ENCODE data around the gene CFAP45.
A peak's percentile ranks its signal among the peaks of the same experiment; 100 is the strongest.

The CFAP45 gene

DNA sequence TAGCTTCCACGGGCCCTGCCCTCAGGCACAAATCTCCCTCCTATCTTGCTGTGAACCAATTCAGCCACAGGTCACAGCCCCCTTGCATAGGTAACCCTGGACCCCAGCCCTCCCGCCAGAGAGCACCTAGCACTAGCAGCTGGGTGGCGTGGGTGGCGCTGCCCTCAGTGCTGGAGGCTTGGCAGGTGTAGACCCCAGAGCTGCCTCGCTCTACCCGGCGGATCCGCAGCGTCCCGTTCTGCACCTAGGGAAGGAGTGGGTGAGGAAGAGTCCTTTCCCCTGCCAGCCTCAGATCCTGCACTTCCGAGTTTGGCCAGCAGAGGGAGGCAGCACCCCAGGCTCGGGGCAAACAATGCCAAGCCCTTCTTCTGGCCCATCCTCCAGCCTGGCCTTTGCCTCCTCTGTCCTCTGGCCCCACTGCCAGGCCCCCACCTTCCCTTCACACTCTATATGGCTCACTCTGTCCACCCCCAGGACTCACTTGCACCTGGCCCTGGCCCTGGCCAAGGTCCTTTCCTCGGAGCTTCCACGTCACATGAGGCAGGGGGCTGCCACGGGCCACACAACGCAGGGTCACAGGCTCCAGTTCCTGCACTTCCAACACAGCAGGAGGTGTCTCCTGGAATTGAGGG, 36.4 kb upstream of the CFAP45 start:
- H3K27ac ChIP-seq: peak overlapping the region; percentile 76
- H3K9me3 ChIP-seq: no peaks in the 10 kb centered on the region
- H3K36me3 ChIP-seq: peaks cover 19% of the 10 kb centered on the region
- no peaks in the 10 kb centered on the region for H4K20me1 ChIP-seq
- peaks cover 81% of the 10 kb centered on the region for H3K4me1 ChIP-seq
- H3K27me3 ChIP-seq: no peaks in the 10 kb centered on the region
- TF ChIP-seq Cebpa-rat (IDR thresholded peaks at IDR 0.05): no peak
- H3K4me2 ChIP-seq: peak overlapping the region; percentile 93
- peak overlapping the region; percentile 55; the same call in 1 of the 2 replicates for H3K9ac ChIP-seq
- peak overlapping the region; percentile 52; the same call in 1 of the 2 replicates for H3K4me3 ChIP-seq

DNA sequence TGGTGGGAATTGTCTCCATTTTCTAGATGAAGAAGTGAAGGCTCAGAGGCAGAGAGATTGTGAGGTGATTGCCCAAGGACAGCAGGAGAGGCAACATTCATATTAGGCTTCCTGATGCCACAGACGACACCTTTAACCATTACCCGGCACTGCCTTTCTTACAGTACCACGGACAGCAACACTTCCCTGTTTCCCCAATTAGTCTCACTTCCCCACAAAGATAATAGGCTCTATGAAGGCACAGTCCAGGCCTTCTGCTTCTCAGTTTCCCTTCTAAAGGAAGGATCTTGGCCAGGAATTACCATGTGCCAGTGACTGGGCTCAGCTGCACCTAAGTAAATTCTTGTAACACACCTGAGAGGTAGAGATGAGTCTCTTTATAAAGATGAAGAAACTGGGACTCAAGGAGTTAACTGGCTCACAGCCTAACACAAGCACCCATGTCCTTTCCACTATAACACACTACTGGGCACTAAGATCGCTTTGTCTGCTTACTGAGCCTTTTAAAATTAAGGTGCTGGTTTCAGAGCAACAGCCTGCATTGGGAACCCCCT, 35.8 kb upstream of the CFAP45 start:
- Histone ChIP-seq H3K4me3 (no peak overlapping the region), H3K9me3 (no peaks in the 10 kb centered on the region), H4K20me1 (no peaks in the 10 kb centered on the region), H3K36me3 (peaks cover 25% of the 10 kb centered on the region), H3K4me2 (peak overlapping the region; percentile 93; the same call in 1 of the 2 replicates), H3K9ac (no peak overlapping the region), H3K27ac (no peak overlapping the region), H3K27me3 (no peaks in the 10 kb centered on the region), H3K4me1 (peaks cover 75% of the 10 kb centered on the region)
- TF ChIP-seq Cebpa-rat (IDR thresholded peaks at IDR 0.05): no peak

DNA sequence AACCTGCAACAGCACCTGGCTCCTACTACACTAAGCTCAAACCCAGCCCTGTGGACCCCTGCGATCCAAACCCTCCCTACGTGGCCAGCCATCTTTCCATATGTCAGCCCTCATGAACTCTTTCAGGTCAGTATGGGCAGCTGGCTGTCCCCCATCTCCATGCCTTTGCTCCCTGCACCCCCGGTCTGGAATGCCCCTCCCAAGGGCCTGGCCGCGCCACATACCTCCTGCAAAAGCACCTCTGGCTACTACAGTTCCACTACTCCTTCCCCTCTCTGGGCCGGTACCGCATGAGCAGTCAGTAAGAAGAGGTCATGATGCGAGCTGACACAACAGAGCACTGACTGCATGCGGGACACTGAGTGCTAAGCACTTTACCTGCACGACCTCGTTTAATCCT, 35.3 kb upstream of the CFAP45 start:
- no peaks in the 10 kb centered on the region for H3K27me3 ChIP-seq
- H4K20me1 ChIP-seq: no peaks in the 10 kb centered on the region
- no peak overlapping the region for H3K27ac ChIP-seq
- H3K9me3 ChIP-seq: no peaks in the 10 kb centered on the region
- no peak overlapping the region for H3K4me2 ChIP-seq
- H3K4me1 ChIP-seq: peaks cover 70% of the 10 kb centered on the region
- no peak overlapping the region for H3K4me3 ChIP-seq
- H3K9ac ChIP-seq: no peak overlapping the region
- H3K36me3 ChIP-seq: peaks cover 29% of the 10 kb centered on the region
- no peak for TF ChIP-seq Cebpa-rat (IDR thresholded peaks at IDR 0.05)

DNA sequence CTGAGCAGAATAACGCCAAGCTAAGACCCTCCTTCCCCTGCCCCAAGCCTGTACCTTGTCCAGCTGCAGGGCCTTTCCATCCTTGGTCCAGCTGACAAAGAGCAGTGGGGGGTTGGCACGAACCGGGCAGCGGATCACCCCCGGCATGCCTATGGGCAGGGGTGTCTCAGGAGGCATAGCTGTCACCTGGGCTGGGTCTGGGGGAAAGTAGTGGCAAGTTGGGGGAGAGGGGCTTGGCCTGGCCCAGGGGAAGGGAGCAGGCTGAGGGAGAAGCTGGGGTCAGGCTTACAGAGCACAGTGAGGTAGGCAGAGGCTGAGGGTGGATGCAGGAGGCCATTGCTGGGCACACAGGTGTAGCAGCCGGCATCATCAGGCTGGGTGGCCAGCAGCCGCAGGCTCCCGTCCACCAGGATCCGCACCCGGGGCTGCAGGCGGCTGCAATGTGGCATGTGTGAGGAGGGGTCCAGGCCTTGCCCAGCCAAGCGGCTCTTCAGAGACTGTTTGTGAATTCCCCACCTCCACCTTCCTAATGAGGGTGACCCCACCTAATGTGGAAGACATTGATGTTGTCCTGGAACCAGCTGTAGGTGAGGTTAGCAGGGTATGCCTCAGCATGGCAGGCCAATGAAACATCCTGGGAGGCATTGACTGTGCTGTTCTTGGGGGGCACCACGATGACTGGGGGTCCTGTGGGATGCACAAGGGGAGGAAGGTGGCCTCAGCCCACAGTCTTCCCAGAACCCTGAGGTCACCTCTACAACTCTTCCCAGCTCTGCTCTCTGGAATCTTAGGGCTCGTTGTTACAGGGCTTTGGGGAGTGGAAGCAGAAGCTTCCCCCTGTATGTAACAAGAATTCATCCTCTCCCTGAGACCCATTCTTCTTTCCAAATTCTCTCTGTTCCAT, 34.4 kb upstream of the CFAP45 start:
- TF ChIP-seq Cebpa-rat (IDR thresholded peaks at IDR 0.05): no peak
- H4K20me1 ChIP-seq: no peaks in the 10 kb centered on the region
- H3K27ac ChIP-seq: no peak overlapping the region
- H3K4me1 ChIP-seq: peaks cover 66% of the 10 kb centered on the region
- peak overlapping the region; percentile 78 for H3K4me2 ChIP-seq
- peaks cover 38% of the 10 kb centered on the region for H3K36me3 ChIP-seq
- no peak overlapping the region for H3K4me3 ChIP-seq
- H3K9me3 ChIP-seq: no peaks in the 10 kb centered on the region
- H3K9ac ChIP-seq: peak overlapping the region; percentile 55; the same call in 1 of the 2 replicates
- H3K27me3 ChIP-seq: no peaks in the 10 kb centered on the region

- peak overlapping the region; percentile 78 for H3K4me2 ChIP-seq
- peaks cover 57% of the 10 kb centered on the region for H3K4me1 ChIP-seq
- H3K27me3 ChIP-seq: no peaks in the 10 kb centered on the region
- H3K27ac ChIP-seq: no peak overlapping the region
- H3K36me3 ChIP-seq: peaks cover 49% of the 10 kb centered on the region
- no peak for TF ChIP-seq Cebpa-rat (IDR thresholded peaks at IDR 0.05)
- no peak overlapping the region for H3K9ac ChIP-seq
- H3K9me3 ChIP-seq: no peaks in the 10 kb centered on the region
- H3K4me3 ChIP-seq: no peak overlapping the region
- no peaks in the 10 kb centered on the region for H4K20me1 ChIP-seq
Observed at GRCh38 chr1:159933347-159933746, 33.4 kb upstream of the CFAP45 start.

DNA sequence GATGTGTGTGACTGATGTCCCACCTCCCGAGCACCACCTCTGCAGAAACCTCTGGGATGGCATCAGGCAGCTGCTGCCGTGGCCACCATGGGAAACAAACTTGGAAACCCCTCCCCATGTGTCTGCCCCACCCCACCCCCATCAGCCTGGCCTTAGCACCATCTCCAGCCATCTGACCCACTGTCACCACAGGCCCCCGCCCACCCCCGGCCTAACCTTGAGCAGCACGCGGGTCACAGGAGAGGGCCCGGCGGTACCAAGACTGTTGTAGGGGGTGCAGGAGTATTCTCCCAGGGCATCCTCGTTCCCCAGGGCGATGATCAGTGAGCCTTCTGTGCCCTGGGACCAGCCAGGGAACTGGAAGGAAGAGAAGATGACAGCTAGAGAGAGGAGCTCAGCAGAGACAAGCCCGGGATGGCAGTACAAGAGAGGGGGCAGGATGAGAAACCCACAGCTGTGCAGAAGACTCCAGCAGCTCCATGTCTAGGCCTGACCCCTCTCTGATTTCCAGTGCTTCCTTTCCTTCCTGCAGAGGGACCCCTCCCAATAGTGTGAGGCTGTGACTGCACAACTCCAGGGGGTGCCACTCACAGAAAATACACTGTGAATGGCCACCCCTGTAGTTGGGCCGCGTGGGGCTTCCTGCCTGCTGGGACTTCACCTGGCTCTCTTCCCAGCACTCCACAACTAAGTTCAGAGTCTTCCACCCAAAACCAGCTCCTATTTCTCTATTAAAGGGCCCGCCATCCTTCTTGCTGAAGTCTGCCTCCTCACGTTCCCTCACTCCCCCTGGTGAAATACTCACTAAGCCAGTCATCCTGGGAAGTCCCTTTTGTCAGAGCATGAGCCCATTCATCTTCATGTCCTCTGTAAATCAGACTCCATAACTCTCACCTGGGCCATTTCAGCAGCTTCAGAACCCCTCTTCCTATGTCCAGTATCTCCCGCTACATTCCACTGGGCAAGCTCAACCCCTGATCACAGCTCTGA, 32.6 kb upstream of the CFAP45 start:
- peaks cover 56% of the 10 kb centered on the region for H3K36me3 ChIP-seq
- H3K9ac ChIP-seq: no peak overlapping the region
- no peak overlapping the region for H3K27ac ChIP-seq
- H3K4me3 ChIP-seq: no peak overlapping the region
- no peaks in the 10 kb centered on the region for H4K20me1 ChIP-seq
- peak overlapping the region; percentile 44 for H3K4me2 ChIP-seq
- peaks cover 49% of the 10 kb centered on the region for H3K4me1 ChIP-seq
- TF ChIP-seq Cebpa-rat (IDR thresholded peaks at IDR 0.05): no peak
- H3K9me3 ChIP-seq: no peaks in the 10 kb centered on the region
- H3K27me3 ChIP-seq: no peaks in the 10 kb centered on the region

DNA sequence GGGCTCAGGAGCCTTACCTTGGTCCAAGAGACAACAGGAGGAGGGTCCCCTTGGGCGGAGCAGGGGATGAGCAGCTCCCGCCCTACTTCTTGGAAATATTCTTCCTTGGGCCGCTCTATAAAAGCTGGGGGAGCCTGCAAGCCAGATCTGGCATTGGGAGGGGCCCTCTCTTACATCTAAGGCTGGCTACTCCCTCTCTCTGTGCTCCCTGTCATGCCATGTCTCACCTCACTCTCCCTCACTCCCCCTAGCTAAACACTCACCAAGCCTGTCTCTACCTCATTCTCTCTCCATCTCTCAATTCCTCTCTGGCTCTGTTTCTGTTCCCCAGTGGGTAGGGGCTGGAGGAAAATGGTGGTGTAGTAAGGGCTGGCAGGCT, 31.8 kb upstream of the CFAP45 start:
- H3K4me3 ChIP-seq: no peak overlapping the region
- no peak for TF ChIP-seq Cebpa-rat (IDR thresholded peaks at IDR 0.05)
- H3K9ac ChIP-seq: no peak overlapping the region
- peaks cover 41% of the 10 kb centered on the region for H3K4me1 ChIP-seq
- no peak overlapping the region for H3K27ac ChIP-seq
- no peaks in the 10 kb centered on the region for H3K9me3 ChIP-seq
- H3K27me3 ChIP-seq: no peaks in the 10 kb centered on the region
- H4K20me1 ChIP-seq: no peaks in the 10 kb centered on the region
- H3K4me2 ChIP-seq: no peak overlapping the region
- H3K36me3 ChIP-seq: peaks cover 64% of the 10 kb centered on the region

DNA sequence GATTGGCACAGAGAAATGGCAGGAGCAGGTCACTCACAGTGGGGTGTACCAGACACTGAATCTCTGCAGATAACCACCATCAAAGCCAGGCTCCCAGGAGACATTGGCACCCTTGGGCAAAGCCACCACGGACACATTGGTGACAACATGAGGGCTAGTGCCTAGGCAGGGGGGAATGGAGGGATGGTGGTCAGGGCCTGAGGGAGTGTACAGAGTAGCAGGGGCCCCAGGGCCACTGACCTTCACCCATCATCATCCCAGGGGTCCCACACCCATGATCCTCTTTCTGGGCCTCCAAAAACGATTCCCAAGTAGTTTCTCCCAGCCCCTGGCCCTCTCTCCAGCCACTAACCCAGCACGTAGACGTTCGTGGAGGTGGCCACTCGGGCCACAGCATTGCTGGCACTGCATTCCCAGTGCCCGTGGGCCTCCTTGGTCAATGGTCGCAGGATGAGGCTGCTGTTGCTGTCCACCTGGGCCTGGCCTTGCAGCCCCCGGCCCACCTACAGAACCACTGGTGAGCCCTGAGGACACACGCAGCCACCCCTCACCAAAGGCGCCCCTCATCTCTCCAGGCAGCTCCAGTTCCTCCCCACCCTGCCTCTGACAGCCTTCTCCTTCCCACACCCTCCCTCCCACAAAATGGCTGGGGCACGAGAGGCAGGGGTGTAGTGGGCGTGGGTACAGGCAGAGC, 31.3 kb upstream of the CFAP45 start:
- peaks cover 65% of the 10 kb centered on the region for H3K36me3 ChIP-seq
- no peak for TF ChIP-seq Cebpa-rat (IDR thresholded peaks at IDR 0.05)
- no peaks in the 10 kb centered on the region for H3K9me3 ChIP-seq
- no peak overlapping the region for H3K9ac ChIP-seq
- H3K4me3 ChIP-seq: no peak overlapping the region
- no peaks in the 10 kb centered on the region for H4K20me1 ChIP-seq
- no peak overlapping the region for H3K27ac ChIP-seq
- H3K27me3 ChIP-seq: no peaks in the 10 kb centered on the region
- peaks cover 40% of the 10 kb centered on the region for H3K4me1 ChIP-seq
- H3K4me2 ChIP-seq: no peak overlapping the region

- H3K4me1 ChIP-seq: peaks cover 40% of the 10 kb centered on the region
- no peaks in the 10 kb centered on the region for H3K27me3 ChIP-seq
- H4K20me1 ChIP-seq: no peaks in the 10 kb centered on the region
- no peak overlapping the region for H3K4me2 ChIP-seq
- H3K4me3 ChIP-seq: no peak overlapping the region
- no peak for TF ChIP-seq Cebpa-rat (IDR thresholded peaks at IDR 0.05)
- no peaks in the 10 kb centered on the region for H3K9me3 ChIP-seq
- peaks cover 65% of the 10 kb centered on the region for H3K36me3 ChIP-seq
- no peak overlapping the region for H3K9ac ChIP-seq
- H3K27ac ChIP-seq: no peak overlapping the region
Observed at GRCh38 chr1:159930634-159931033, 30.7 kb upstream of the CFAP45 start.

Data from BLaER1 (cell line).